NOMO-1 treated with DMSO at 0.1 percent for 48 hours (cell line): ENCODE data around the gene TBC1D22A.

Source experiments
- DNase-seq: peaks from one replicate; lab custom pipeline; 2025; ENCODE audit not compliant: unreplicated experiment; lab: John Stamatoyannopoulos, UW

The TBC1D22A gene

GRCh38 chr22:46923394-46923793 lies 160.9 kb downstream of the TBC1D22A start:
- no peak for DNase-seq

- no peak for DNase-seq
Observed at GRCh38 chr22:46925818-46926217, 163.4 kb downstream of the TBC1D22A start.

- peak; percentile 18 for DNase-seq
Observed at GRCh38 chr22:46929046-46929709, 166.7 kb downstream of the TBC1D22A start.

GRCh38 chr22:46929710-46930204 lies 167.3 kb downstream of the TBC1D22A start:
- DNase-seq = no peak

GRCh38 chr22:46931414-46931813 lies 169.0 kb downstream of the TBC1D22A start:
- no peak for DNase-seq

- DNase-seq = no peak
Observed at GRCh38 chr22:46931881-46932280, 169.4 kb downstream of the TBC1D22A start.

GRCh38 chr22:46933040-46933930 lies 170.8 kb downstream of the TBC1D22A start:
- DNase-seq = no peak

GRCh38 chr22:46934172-46934745 lies 171.8 kb downstream of the TBC1D22A start:
- DNase-seq = no peak

- peak; percentile 18 for DNase-seq
Observed at GRCh38 chr22:46934746-46935491, 172.5 kb downstream of the TBC1D22A start.

GRCh38 chr22:46935506-46936377 lies 173.3 kb downstream of the TBC1D22A start:
- no peak for DNase-seq

GRCh38 chr22:46936378-46936903 lies 174.0 kb downstream of the TBC1D22A start:
- DNase-seq = no peak

- DNase-seq = no peak
Observed at GRCh38 chr22:46937185-46937584, 174.7 kb downstream of the TBC1D22A start.

GRCh38 chr22:46937939-46938338 lies 175.5 kb downstream of the TBC1D22A start:
- DNase-seq = no peak

GRCh38 chr22:46941968-46942798 lies 179.7 kb downstream of the TBC1D22A start:
- DNase-seq = peak; percentile 33

GRCh38 chr22:46942799-46943785 lies 180.6 kb downstream of the TBC1D22A start:
- no peak for DNase-seq

GRCh38 chr22:46945481-46945880 lies 183.0 kb downstream of the TBC1D22A start:
- no peak for DNase-seq

GRCh38 chr22:46946383-46946962 lies 184.0 kb downstream of the TBC1D22A start:
- no peak for DNase-seq
